H9 (cell line): ENCODE results near the gene HMCES. TPM values are rescaled to one million over a fixed set of nuclear protein-coding genes. Genes with fewer than 3 reads are reported as not detected.
"Not testable (repeated sequence)": the region's sequence is repeated elsewhere in the genome, so short reads cannot be mapped to it uniquely, and the experiment has no call there.

Experiments used
- DNase-seq: peaks from one replicate; pipeline ENCODE4 v3.0.0-alpha.2; 2017
- H2AFZ ChIP-seq: one replicate; pipeline ENCODE4 v1.6.1; 2013; ENCODE audit warnings: mild to moderate bottlenecking, low read length, control low read depth, moderate library complexity
- H2AK5ac ChIP-seq: 2 replicates; pipeline ENCODE4 v1.6.1; 2013; ENCODE audit warnings: low read length, control low read depth, mixed read lengths; ENCODE audit not compliant: insufficient read length
- H2BK120ac ChIP-seq: one replicate; pipeline ENCODE4 v1.6.1; 2013; ENCODE audit warnings: low read depth, mild to moderate bottlenecking, low read length, control low read depth, inconsistent platforms; ENCODE audit not compliant: poor library complexity, severe bottlenecking
- H2BK12ac ChIP-seq: 2 replicates; pipeline ENCODE4 v1.6.1; 2013; ENCODE audit warnings: low read length, control low read depth, mixed read lengths, low read depth; ENCODE audit not compliant: insufficient read length
- H2BK15ac ChIP-seq: 2 replicates; pipeline ENCODE4 v1.6.1; 2013; ENCODE audit warnings: low read depth, low read length, control low read depth
- H2BK20ac ChIP-seq: one replicate; pipeline ENCODE4 v1.6.1; 2013; ENCODE audit warnings: low read depth, mild to moderate bottlenecking, low read length, control low read depth, inconsistent platforms; ENCODE audit not compliant: poor library complexity, severe bottlenecking
- H2BK5ac ChIP-seq: 2 replicates; pipeline ENCODE4 v1.6.1; 2013; ENCODE audit warnings: low read length, control low read depth, mixed read lengths; ENCODE audit not compliant: insufficient read length
- H3K14ac ChIP-seq: 2 replicates; pipeline ENCODE4 v1.6.1; 2013; ENCODE audit warnings: low read length, control low read depth; ENCODE audit not compliant: insufficient read depth
- H3K18ac ChIP-seq: 2 replicates; pipeline ENCODE4 v1.6.1; 2013; ENCODE audit warnings: low read depth, mild to moderate bottlenecking, mixed read lengths, low read length, control low read depth; ENCODE audit not compliant: insufficient read length
- H3K23ac ChIP-seq: 2 replicates; pipeline ENCODE4 v1.6.1; 2013; ENCODE audit warnings: low read length, control low read depth, mixed read lengths, low read depth; ENCODE audit not compliant: insufficient read length
- H3K23me2 ChIP-seq: 2 replicates; pipeline ENCODE4 v1.6.1; 2013; ENCODE audit warnings: low read depth, mild to moderate bottlenecking, mixed read lengths, low read length, control low read depth; ENCODE audit not compliant: insufficient read length, poor library complexity, severe bottlenecking
- H3K27ac ChIP-seq: 2 replicates; pipeline ENCODE4 v1.5.1; 2013; ENCODE audit warnings: low read length, control low read depth, mixed read lengths, low read depth; ENCODE audit not compliant: insufficient read length
- H3K27me3 ChIP-seq: 2 replicates; pipeline ENCODE4 v1.6.1; 2013; ENCODE audit warnings: low read length, control low read depth, inconsistent platforms; ENCODE audit not compliant: insufficient read depth
- H3K4ac ChIP-seq: 2 replicates; pipeline ENCODE4 v1.6.1; 2013; ENCODE audit warnings: low read depth, mild to moderate bottlenecking, control low read depth, inconsistent platforms, low read length, moderate library complexity
- H3K4me1 ChIP-seq: 2 replicates; pipeline ENCODE4 v1.6.1; 2013; ENCODE audit warnings: low read length, control low read depth, inconsistent platforms; ENCODE audit not compliant: insufficient read depth
- H3K4me2 ChIP-seq: 2 replicates; pipeline ENCODE4 v1.6.1; 2013; ENCODE audit warnings: low read length, control low read depth, mixed read lengths; ENCODE audit not compliant: insufficient read length, insufficient read depth
- H3K56ac ChIP-seq: 2 replicates; pipeline ENCODE4 v1.6.1; 2013; ENCODE audit warnings: low read depth, mild to moderate bottlenecking, mixed read lengths, low read length, control low read depth; ENCODE audit not compliant: insufficient read length
- H3K79me1 ChIP-seq: 2 replicates; pipeline ENCODE4 v1.6.1; 2013; ENCODE audit warnings: low read depth, mild to moderate bottlenecking, moderate library complexity, low read length, control low read depth, inconsistent platforms; ENCODE audit not compliant: insufficient read depth, poor library complexity, severe bottlenecking
- H3K79me2 ChIP-seq: 2 replicates; pipeline ENCODE4 v1.6.1; 2013; ENCODE audit warnings: low read length, control low read depth, inconsistent platforms; ENCODE audit not compliant: insufficient read depth
- H3K9ac ChIP-seq: 2 replicates; pipeline ENCODE4 v1.6.1; 2013; ENCODE audit warnings: low read length, control low read depth, mixed read lengths; ENCODE audit not compliant: insufficient read length; ENCODE audit errors: extremely low read depth
- H3K9me3 ChIP-seq: one replicate; pipeline ENCODE4 v1.6.1; 2013; ENCODE audit warnings: low read depth, low read length, inconsistent platforms; ENCODE audit not compliant: control insufficient read depth
- H3T11ph ChIP-seq: one replicate; pipeline ENCODE4 v1.6.1; 2013; ENCODE audit warnings: mild to moderate bottlenecking, low read length, control low read depth, inconsistent platforms
- H4K20me1 ChIP-seq: one replicate; pipeline ENCODE4 v1.6.1; 2013; ENCODE audit not compliant: control insufficient read depth, insufficient read length, insufficient read depth
- H4K5ac ChIP-seq: 2 replicates; pipeline ENCODE4 v1.6.1; 2013; ENCODE audit warnings: low read depth, mild to moderate bottlenecking, mixed read lengths, low read length, control low read depth; ENCODE audit not compliant: insufficient read length
- H4K8ac ChIP-seq: replicated peaks from 2 replicates; pipeline ENCODE4 v1.6.1; 2013; ENCODE audit warnings: low read length, control low read depth, mixed read lengths, low read depth; ENCODE audit not compliant: insufficient read length
- H4K91ac ChIP-seq: 2 replicates; pipeline ENCODE4 v1.6.1; 2013; ENCODE audit warnings: low read depth, mild to moderate bottlenecking, moderate library complexity, mixed read lengths, low read length, control low read depth; ENCODE audit not compliant: insufficient read length
- H3K27ac Mint-ChIP-seq, 3 experiments: 2 replicates in 2 of 3; 3 replicates in 1 of 3; pipeline ENCODE4 v1.8.0; 2020 to 2021; ENCODE audit warnings: mixed read lengths in 3 of 3, mild to moderate bottlenecking in 1 of 3, moderate library complexity in 1 of 3
- H3K27me3 Mint-ChIP-seq: 2 replicates; pipeline ENCODE4 v1.8.0; 2021; ENCODE audit warnings: low read depth, mild to moderate bottlenecking, moderate library complexity, mixed read lengths
- H3K36me3 Mint-ChIP-seq, 3 experiments: 2 replicates in 2 of 3; 3 replicates in 1 of 3; pipeline ENCODE4 v1.8.0; 2020 to 2021; ENCODE audit warnings: low read depth in 3 of 3, mixed read lengths in 3 of 3; ENCODE audit not compliant: insufficient read depth in 1 of 3
- H3K4me1 Mint-ChIP-seq, 2 experiments: 2 replicates each; pipeline ENCODE4 v1.8.0; 2020; ENCODE audit warnings: mixed read lengths in 2 of 2
- H3K4me3 Mint-ChIP-seq, 2 experiments: 2 replicates in 1 of 2; 3 replicates in 1 of 2; pipeline ENCODE4 v1.8.0; 2020 to 2021; ENCODE audit warnings: mild to moderate bottlenecking in 2 of 2, mixed read lengths in 2 of 2, moderate library complexity in 1 of 2
- H3K9me3 Mint-ChIP-seq, 2 experiments: 2 replicates in 1 of 2; 3 replicates in 1 of 2; pipeline ENCODE4 v1.8.0; 2020; ENCODE audit warnings: mild to moderate bottlenecking in 2 of 2, mixed read lengths in 2 of 2, moderate library complexity in 1 of 2
- WGBS: extraction: QIAGEN DNeasy Blood & Tissue Kit; methylation state at CpG from one replicate; pipeline ENCODE4 v1.1.7; 2013; ENCODE audit warnings: missing lambda C conversion rate, low lambda C conversion rate, mixed read lengths; ENCODE audit not compliant: insufficient read length; ENCODE audit errors: extremely low coverage; 5-methylcytosine and 5-hydroxymethylcytosine counted together
- total RNA-seq: library from RNA; stranded (reverse); gene quantifications from 2 replicates; pipeline ENCODE4 v1.2.1, GENCODE V29; 2021
- TF ChIP-seq, protein P1 (sequence below): fragments of 200-600 bp; sonication (generic); conservative IDR thresholded peaks from 3 replicates; pipeline ENCODE4 v1.8.0; 2021; ENCODE audit warnings: antibody characterized with exemption, mild to moderate bottlenecking

HMCES gene
- total RNA-seq, 1 experiment from 2014 or later, result 52.4 TPM

DNA sequence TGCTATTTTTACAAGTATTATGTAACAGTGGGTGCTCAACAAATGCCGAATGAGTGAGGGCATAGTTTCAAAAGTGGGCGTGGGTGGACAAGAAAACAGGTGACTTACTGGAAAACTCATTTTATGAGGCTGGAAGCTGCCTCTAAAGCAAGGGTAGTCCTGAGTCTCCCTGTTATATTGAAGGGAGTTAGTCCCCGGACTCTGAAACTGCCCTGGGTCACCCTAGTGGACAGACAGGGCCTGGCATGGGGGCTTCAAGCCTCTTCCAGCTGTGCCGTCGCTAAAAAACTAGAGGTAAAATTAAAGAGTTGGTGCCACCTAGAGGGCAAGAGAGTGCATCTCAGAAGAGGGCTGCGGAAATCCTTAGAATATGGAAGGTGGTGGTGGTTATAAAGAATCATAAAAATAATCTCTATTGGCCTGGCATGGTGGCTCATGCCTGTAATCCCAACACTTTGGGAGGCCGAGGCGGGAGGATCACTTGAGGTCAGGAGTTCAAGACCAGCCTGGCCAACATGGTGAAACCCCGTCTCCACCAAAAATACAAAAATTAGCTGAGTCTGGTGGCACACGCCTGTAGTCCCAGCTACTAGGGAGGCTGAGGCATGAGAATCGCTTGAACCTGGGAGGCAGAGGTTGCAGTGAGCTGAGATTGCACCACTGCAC is 32.9 kb upstream of the HMCES start:
- H2BK5ac ChIP-seq, H3K14ac ChIP-seq, H3K9ac ChIP-seq, H2BK15ac ChIP-seq, H3K4ac ChIP-seq, H3K36me3 Mint-ChIP-seq, H3K4me1 ChIP-seq, H3K27ac Mint-ChIP-seq, H3K79me1 ChIP-seq, H2BK20ac ChIP-seq, H4K20me1 ChIP-seq, H2BK120ac ChIP-seq, H2AK5ac ChIP-seq, H2AFZ ChIP-seq, H4K8ac ChIP-seq, H3K23me2 ChIP-seq, H2BK12ac ChIP-seq, H3K27ac ChIP-seq, H3K27me3 Mint-ChIP-seq, H3K4me2 ChIP-seq, H4K5ac ChIP-seq, H3K56ac ChIP-seq, H4K91ac ChIP-seq, H3T11ph ChIP-seq, H3K9me3 ChIP-seq, H3K23ac ChIP-seq, H3K9me3 Mint-ChIP-seq, H3K79me2 ChIP-seq, H3K18ac ChIP-seq, H3K27me3 ChIP-seq: not testable (repeated sequence)
- Mint-ChIP-seq H3K4me3 (peak overlapping the region in 1 of 2 experiments; percentile 27; a peak in 1 of 5 replicates), H3K4me1 (peaks cover 16 to 17% of the 10 kb centered on the region in 2 experiments)
- TF ChIP-seq, protein P1, sequence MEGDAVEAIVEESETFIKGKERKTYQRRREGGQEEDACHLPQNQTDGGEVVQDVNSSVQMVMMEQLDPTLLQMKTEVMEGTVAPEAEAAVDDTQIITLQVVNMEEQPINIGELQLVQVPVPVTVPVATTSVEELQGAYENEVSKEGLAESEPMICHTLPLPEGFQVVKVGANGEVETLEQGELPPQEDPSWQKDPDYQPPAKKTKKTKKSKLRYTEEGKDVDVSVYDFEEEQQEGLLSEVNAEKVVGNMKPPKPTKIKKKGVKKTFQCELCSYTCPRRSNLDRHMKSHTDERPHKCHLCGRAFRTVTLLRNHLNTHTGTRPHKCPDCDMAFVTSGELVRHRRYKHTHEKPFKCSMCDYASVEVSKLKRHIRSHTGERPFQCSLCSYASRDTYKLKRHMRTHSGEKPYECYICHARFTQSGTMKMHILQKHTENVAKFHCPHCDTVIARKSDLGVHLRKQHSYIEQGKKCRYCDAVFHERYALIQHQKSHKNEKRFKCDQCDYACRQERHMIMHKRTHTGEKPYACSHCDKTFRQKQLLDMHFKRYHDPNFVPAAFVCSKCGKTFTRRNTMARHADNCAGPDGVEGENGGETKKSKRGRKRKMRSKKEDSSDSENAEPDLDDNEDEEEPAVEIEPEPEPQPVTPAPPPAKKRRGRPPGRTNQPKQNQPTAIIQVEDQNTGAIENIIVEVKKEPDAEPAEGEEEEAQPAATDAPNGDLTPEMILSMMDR, result peak; percentile 99
- no CpG with 5 or more reads among the region's 11 CpGs for WGBS
- DNase-seq, result peak; percentile 89
